PC-9 (cell line): ENCODE measurements around the gene SPPL3. TPM values are rescaled to one million over a fixed set of nuclear protein-coding genes. Genes with fewer than 3 reads are reported as not detected.

ENCODE experiments used
- BruUV-seq: library from RNA; stranded (reverse); fragments of 400-500 nt; replicated peaks from 2 replicates; lab custom pipeline; 2021; lab: Mats Ljungman, UMichigan
- CTCF ChIA-PET: fragments of 300-600 bp; sonication (Branson Sonifier 250); formaldehyde crosslinking; loops from one replicate; lab custom pipeline; 2022; ENCODE audit warnings: antibody characterized with exemption; lab: Charles Lee
- POLR2A ChIA-PET: fragments of 300-600 bp; sonication (Branson Sonifier 250); formaldehyde crosslinking; loops from one replicate; lab custom pipeline; 2022; ENCODE audit warnings: antibody characterized with exemption; ENCODE audit not compliant: unreplicated experiment; lab: Charles Lee
- DNase-seq, 2 experiments: peaks; one replicate each; pipeline versions ENCODE4 v3.0.0 to v3.0.0-alpha.2; 2015 to 2022; ENCODE audit warnings: mixed read lengths in 1 of 2
- H2AFZ ChIP-seq: fragments of 200-600 bp; sonication (generic); 2 replicates; pipeline ENCODE4 v1.8.1; 2017; ENCODE audit warnings: antibody characterized with exemption
- H3F3A ChIP-seq: fragments of 200-600 bp; sonication (generic); 2 replicates; pipeline ENCODE4 v1.8.1; 2017; ENCODE audit warnings: antibody characterized with exemption, mild to moderate bottlenecking, low read depth; ENCODE audit not compliant: insufficient read depth
- H3K27ac ChIP-seq: fragments of 200-600 bp; sonication (generic); 2 replicates; pipeline ENCODE4 v1.6.1; 2016; ENCODE audit warnings: mixed run types
- H3K27me3 ChIP-seq: fragments of 200-600 bp; sonication (generic); 2 replicates; pipeline ENCODE4 v1.6.1; 2016; ENCODE audit warnings: low read depth, mixed run types; ENCODE audit not compliant: insufficient read depth
- H3K36me3 ChIP-seq: fragments of 200-600 bp; sonication (generic); 2 replicates; pipeline ENCODE4 v1.6.1; 2016; ENCODE audit warnings: low read depth, mixed run types
- H3K4me1 ChIP-seq: fragments of 200-600 bp; sonication (generic); replicated peaks from 2 replicates; pipeline ENCODE4 v1.6.1; 2016; ENCODE audit warnings: mixed run types; ENCODE audit not compliant: insufficient read depth
- H3K4me2 ChIP-seq: fragments of 200-600 bp; sonication (generic); 2 replicates; pipeline ENCODE4 v1.6.1; 2017; ENCODE audit warnings: mixed run types
- H3K4me3 ChIP-seq: fragments of 200-600 bp; sonication (generic); 2 replicates; pipeline ENCODE4 v1.6.1; 2016; ENCODE audit warnings: mixed run types
- H3K79me2 ChIP-seq: fragments of 200-600 bp; sonication (generic); 2 replicates; pipeline ENCODE4 v1.6.1; 2017; ENCODE audit warnings: low read depth, mixed run types
- H3K9me2 ChIP-seq: fragments of 200-600 bp; sonication (generic); 2 replicates; pipeline ENCODE4 v1.8.1; 2017; ENCODE audit warnings: mild to moderate bottlenecking; ENCODE audit not compliant: insufficient read depth
- H3K9me3 ChIP-seq: fragments of 200-600 bp; sonication (generic); 2 replicates; pipeline ENCODE4 v1.8.1; 2016; ENCODE audit warnings: low read depth; ENCODE audit not compliant: insufficient read depth
- H4K20me1 ChIP-seq: fragments of 200-600 bp; sonication (generic); 2 replicates; pipeline ENCODE4 v1.8.1; 2017; ENCODE audit not compliant: insufficient read depth
- EZH2 ChIP-seq: fragments of 200-600 bp; sonication (generic); IDR thresholded peaks from 2 replicates; pipeline ENCODE4 v1.8.0; 2017; ENCODE audit warnings: antibody characterized with exemption, low read depth
- intact Hi-C: fragments of 100-400 bp; cut with micrococcal nuclease; formaldehyde crosslinking; loops from one replicate; pipeline ENCODE4 v1.10.0; 2022; ENCODE audit not compliant: unreplicated experiment
- total RNA-seq: library from RNA; stranded (reverse); gene quantifications from 2 replicates; pipeline ENCODE4 v1.2.3, GENCODE V29; 2021
- TF ChIP-seq, protein P1 (sequence below): fragments of 200-600 bp; sonication (generic); conservative IDR thresholded peaks from 2 replicates; pipeline ENCODE4 v1.6.1; 2017; ENCODE audit warnings: mixed run types, antibody characterized with exemption, mild to moderate bottlenecking, moderate library complexity

SPPL3 gene
- total RNA-seq, 1 experiment from 2014 or later: 44.7 TPM

DNA sequence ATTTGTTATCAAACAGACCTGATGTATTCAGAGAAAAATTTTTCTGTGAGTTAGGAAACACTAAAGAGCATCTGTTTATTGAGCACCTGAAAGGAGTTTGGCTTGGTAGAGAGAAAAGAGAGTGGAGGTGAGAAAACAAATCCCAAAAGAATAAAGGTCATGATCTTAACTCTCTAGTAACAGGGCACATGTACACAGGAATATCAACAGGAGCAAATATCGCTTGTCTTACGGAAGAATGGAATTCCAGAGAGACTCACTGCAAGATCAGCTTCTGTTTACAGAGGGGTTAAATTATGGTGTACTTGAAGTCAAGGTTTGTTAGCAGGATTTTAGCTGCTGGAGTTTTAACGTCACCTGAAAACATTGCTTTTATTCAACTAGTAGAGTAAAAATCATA, 78.8 kb downstream of the SPPL3 start:
- H3K27me3 ChIP-seq: no peaks in the 10 kb centered on the region
- TF ChIP-seq EZH2: no peak
- TF ChIP-seq, protein P1, sequence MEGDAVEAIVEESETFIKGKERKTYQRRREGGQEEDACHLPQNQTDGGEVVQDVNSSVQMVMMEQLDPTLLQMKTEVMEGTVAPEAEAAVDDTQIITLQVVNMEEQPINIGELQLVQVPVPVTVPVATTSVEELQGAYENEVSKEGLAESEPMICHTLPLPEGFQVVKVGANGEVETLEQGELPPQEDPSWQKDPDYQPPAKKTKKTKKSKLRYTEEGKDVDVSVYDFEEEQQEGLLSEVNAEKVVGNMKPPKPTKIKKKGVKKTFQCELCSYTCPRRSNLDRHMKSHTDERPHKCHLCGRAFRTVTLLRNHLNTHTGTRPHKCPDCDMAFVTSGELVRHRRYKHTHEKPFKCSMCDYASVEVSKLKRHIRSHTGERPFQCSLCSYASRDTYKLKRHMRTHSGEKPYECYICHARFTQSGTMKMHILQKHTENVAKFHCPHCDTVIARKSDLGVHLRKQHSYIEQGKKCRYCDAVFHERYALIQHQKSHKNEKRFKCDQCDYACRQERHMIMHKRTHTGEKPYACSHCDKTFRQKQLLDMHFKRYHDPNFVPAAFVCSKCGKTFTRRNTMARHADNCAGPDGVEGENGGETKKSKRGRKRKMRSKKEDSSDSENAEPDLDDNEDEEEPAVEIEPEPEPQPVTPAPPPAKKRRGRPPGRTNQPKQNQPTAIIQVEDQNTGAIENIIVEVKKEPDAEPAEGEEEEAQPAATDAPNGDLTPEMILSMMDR: no peak
- H4K20me1 ChIP-seq: peaks cover 44% of the 10 kb centered on the region
- no peak overlapping the region for H2AFZ ChIP-seq
- H3K27ac ChIP-seq: no peak overlapping the region
- no peak overlapping the region for H3K4me3 ChIP-seq
- no peaks in the 10 kb centered on the region for H3K9me3 ChIP-seq
- POLR2A ChIA-PET: interaction anchor here (0.6 kb wide), 1 partner anchor 47 kb away, joined by 6 read pairs; no protein-coding TSS in a partner anchor
- intact Hi-C loops: no loop called here
- no peak overlapping the region for H3K4me2 ChIP-seq
- H3K79me2 ChIP-seq: peaks cover 37% of the 10 kb centered on the region
- H3F3A ChIP-seq: no peaks in the 10 kb centered on the region
- CTCF ChIA-PET: interaction anchor here (0.7 kb wide), 1 partner anchor 351 kb away, joined by 3 read pairs; no protein-coding TSS in a partner anchor
- no peaks in the 10 kb centered on the region for H3K36me3 ChIP-seq
- no peaks in the 10 kb centered on the region for H3K4me1 ChIP-seq
- no peaks in the 10 kb centered on the region for H3K9me2 ChIP-seq
- no peak for DNase-seq
- no TSS peak for BruUV-seq

DNA sequence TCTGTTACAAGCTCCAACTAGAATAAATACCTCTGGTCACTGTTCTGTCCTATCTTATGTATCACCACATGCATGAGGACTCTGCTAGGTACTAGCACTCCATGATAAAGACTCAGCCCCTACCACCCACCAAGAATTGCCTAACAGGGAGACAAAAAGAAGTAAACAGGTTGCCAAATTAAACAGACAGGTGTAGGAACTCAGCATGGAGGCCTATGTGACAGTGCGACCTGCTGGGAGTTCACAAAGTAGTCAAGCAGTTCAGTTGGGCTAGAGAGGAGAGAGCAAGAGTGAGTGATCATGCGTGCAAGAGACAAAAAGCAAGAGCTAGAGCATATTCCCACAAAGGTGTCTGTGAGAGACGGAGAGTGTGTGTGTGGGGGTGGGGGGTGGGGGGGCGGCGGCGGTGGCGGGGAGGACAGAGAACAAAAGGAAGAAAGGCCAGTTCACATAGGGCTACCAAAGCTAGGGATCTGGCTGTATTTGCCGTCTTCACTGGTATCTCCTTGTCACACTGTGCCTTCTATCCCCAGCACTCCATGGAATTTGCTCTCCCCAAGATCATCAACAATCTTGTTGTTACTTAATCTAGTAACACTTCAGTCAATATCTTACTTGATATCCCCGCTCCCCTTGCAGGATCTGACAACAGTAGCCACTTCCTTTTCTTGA, 81.2 kb downstream of the SPPL3 start:
- ChIA-PET POLR2A (no interaction called here), CTCF (no interaction called here)
- no peak overlapping the region for H3K4me3 ChIP-seq
- peaks cover 36% of the 10 kb centered on the region for H3K79me2 ChIP-seq
- no TSS peak for BruUV-seq
- peaks cover 36% of the 10 kb centered on the region for H4K20me1 ChIP-seq
- H2AFZ ChIP-seq: no peak overlapping the region
- no peak overlapping the region for H3K27ac ChIP-seq
- H3F3A ChIP-seq: peaks cover 3% of the 10 kb centered on the region; the same call in 1 of the 2 replicates
- no peaks in the 10 kb centered on the region for H3K4me1 ChIP-seq
- intact Hi-C loops: no loop called here
- DNase-seq: no peak
- H3K9me3 ChIP-seq: no peaks in the 10 kb centered on the region
- H3K9me2 ChIP-seq: no peaks in the 10 kb centered on the region
- H3K4me2 ChIP-seq: no peak overlapping the region
- TF ChIP-seq, protein P1: no peak
- no peak for TF ChIP-seq EZH2
- no peaks in the 10 kb centered on the region for H3K27me3 ChIP-seq
- H3K36me3 ChIP-seq: no peaks in the 10 kb centered on the region

DNA sequence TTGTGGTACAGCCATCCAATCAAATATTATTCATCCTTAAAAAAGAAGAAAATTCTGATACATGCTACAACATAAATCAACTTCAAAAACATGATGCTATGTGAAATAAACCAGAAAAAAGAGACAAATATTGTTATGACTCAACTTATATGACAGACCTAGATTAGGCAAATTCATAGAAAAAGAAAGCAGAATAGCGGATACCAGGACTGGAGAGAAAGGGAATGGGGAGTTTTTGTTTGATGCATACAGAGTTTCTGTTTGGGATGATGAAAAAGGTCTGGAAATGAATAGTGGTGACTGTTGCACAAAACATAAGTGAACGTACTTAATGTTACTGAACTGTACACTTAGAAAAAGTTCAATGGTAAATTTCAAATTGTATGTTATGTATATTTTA, 82.3 kb downstream of the SPPL3 start:
- no peaks in the 10 kb centered on the region for H3K9me3 ChIP-seq
- CTCF ChIA-PET: no interaction called here
- H3F3A ChIP-seq: peaks cover 3% of the 10 kb centered on the region; the same call in 1 of the 2 replicates
- POLR2A ChIA-PET: no interaction called here
- intact Hi-C loops: no loop called here
- H4K20me1 ChIP-seq: peaks cover 35% of the 10 kb centered on the region
- H3K4me2 ChIP-seq: no peak overlapping the region
- H3K4me1 ChIP-seq: no peaks in the 10 kb centered on the region
- BruUV-seq: no TSS peak
- H3K79me2 ChIP-seq: peaks cover 40% of the 10 kb centered on the region
- no peaks in the 10 kb centered on the region for H3K9me2 ChIP-seq
- H3K27me3 ChIP-seq: no peaks in the 10 kb centered on the region
- H3K27ac ChIP-seq: no peak overlapping the region
- no peak overlapping the region for H3K4me3 ChIP-seq
- no peaks in the 10 kb centered on the region for H3K36me3 ChIP-seq
- TF ChIP-seq, protein P1: no peak
- no peak for TF ChIP-seq EZH2
- no peak overlapping the region for H2AFZ ChIP-seq
- DNase-seq: no peak
